Measurements from ENCODE around the gene RAPGEF4. TPM values are rescaled to one million over a fixed set of nuclear protein-coding genes. Genes with fewer than 3 reads are reported as not detected.

The RAPGEF4 gene
- total and polyA plus RNA-seq, 4 donors = 6.4 to 33.5 (median 8.6) TPM

DNA sequence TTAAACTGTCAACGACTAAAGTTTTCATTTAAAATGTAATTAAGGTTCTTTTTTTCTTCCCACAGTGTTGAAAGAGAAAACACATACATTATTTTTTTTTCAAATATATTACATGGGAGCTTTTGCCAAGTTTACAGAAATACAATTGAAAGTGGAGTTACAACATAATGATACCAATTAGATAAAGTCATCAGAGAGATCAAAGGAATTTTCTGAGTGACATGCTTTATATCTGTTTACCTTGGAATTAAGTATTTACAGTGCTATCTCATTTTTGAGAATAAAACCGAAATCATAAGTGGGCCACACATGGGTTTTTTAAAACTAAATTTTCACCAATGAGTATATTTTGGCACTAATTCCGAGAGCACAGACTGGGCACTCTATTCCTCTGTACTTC is 165.2 kb downstream of the RAPGEF4 start:
- Histone ChIP-seq H3K36me3 (ENCODE audit: control insufficient read depth in 4 of 4, insufficient read depth in 4 of 4, low read length in 4 of 4) (no peaks in the 10 kb centered on the region), H3K27ac (ENCODE audit: low read depth in 1 of 2, low read length in 1 of 2) (no peak overlapping the region), H3K9me3 (ENCODE audit: control insufficient read depth in 4 of 4, insufficient read depth in 3 of 4, low read length in 3 of 4) (no peaks in the 10 kb centered on the region), H3K4me1 (ENCODE audit: control insufficient read depth in 5 of 5, insufficient read depth in 5 of 5, low read length in 5 of 5) (peaks cover 0 to 8% (median 0%) of the 10 kb centered on the region in 5 donors), H3K4me3 (no peak overlapping the region), H3K9ac (ENCODE audit: insufficient read depth in 1 of 2, low read length in 2 of 2) (no peak overlapping the region), H3K27me3 (ENCODE audit: control insufficient read depth in 3 of 3, insufficient read depth in 3 of 3, low read length in 2 of 3) (peaks cover 0 to 17% (median 0%) of the 10 kb centered on the region in 3 donors)
- no peak for ATAC-seq (ENCODE audit: insufficient read depth, low FRiP score)
- 62 to 86% methylated on average over 3 of the region's 3 CpGs for WGBS, 2 donors
- no peak for TF ChIP-seq CTCF (IDR thresholded peaks at IDR 0.05; ENCODE audit: control extremely low read depth, extremely low read depth)
- DNase-seq = no peak

GRCh38 chr2:172901913-172902312 is 166.3 kb downstream of the RAPGEF4 start:
- H3K27ac ChIP-seq (ENCODE audit: low read depth in 1 of 2, low read length in 1 of 2) = no peak overlapping the region
- TF ChIP-seq CTCF (IDR thresholded peaks at IDR 0.05; ENCODE audit: control extremely low read depth, extremely low read depth) = no peak
- peaks cover 0 to 14% (median 0%) of the 10 kb centered on the region in 3 donors for H3K27me3 ChIP-seq (ENCODE audit: control insufficient read depth in 3 of 3, insufficient read depth in 3 of 3, low read length in 2 of 3)
- no peak overlapping the region for H3K9ac ChIP-seq (ENCODE audit: insufficient read depth in 1 of 2, low read length in 2 of 2)
- H3K4me1 ChIP-seq (ENCODE audit: control insufficient read depth in 5 of 5, insufficient read depth in 5 of 5, low read length in 5 of 5) = peaks cover 0 to 13% (median 0%) of the 10 kb centered on the region in 5 donors
- no peaks in the 10 kb centered on the region for H3K36me3 ChIP-seq (ENCODE audit: control insufficient read depth in 4 of 4, insufficient read depth in 4 of 4, low read length in 4 of 4)
- peak in 1 of 3 donors; percentile 20 for DNase-seq
- no peaks in the 10 kb centered on the region for H3K9me3 ChIP-seq (ENCODE audit: control insufficient read depth in 4 of 4, insufficient read depth in 3 of 4, low read length in 3 of 4)
- no peak for ATAC-seq (ENCODE audit: insufficient read depth, low FRiP score)
- H3K4me3 ChIP-seq = no peak overlapping the region
- 77 to 88% methylated on average over 4 of the region's 4 CpGs for WGBS, 2 donors

DNA sequence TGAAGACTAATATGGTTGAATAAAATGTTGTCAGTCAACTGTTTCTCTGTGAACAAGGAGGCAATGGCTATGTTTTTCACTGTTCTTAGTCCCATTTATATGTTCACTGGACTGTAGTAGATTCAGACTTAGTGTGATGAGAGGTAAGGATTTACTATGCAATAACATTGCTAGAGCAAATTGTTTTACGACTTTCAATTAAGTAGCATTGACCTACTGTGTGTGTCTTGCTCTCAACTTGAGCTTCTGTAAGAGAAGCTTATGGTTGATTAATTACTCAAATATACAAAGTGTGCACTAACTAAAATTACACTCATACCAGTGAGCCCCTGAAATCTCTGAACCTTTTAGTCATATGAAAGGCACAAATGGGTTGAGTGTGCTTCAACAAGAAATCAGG is 168.6 kb downstream of the RAPGEF4 start:
- WGBS, 2 donors = 93 to 97% methylated on average over 1 of the region's 1 CpG
- peaks cover 0 to 13% (median 0%) of the 10 kb centered on the region in 3 donors for H3K27me3 ChIP-seq (ENCODE audit: control insufficient read depth in 3 of 3, insufficient read depth in 3 of 3, low read length in 2 of 3)
- H3K36me3 ChIP-seq (ENCODE audit: control insufficient read depth in 4 of 4, insufficient read depth in 4 of 4, low read length in 4 of 4) = no peaks in the 10 kb centered on the region
- H3K4me3 ChIP-seq = no peak overlapping the region
- peaks cover 0 to 18% (median 0%) of the 10 kb centered on the region in 5 donors for H3K4me1 ChIP-seq (ENCODE audit: control insufficient read depth in 5 of 5, insufficient read depth in 5 of 5, low read length in 5 of 5)
- no peak overlapping the region for H3K9ac ChIP-seq (ENCODE audit: insufficient read depth in 1 of 2, low read length in 2 of 2)
- H3K9me3 ChIP-seq (ENCODE audit: control insufficient read depth in 4 of 4, insufficient read depth in 3 of 4, low read length in 3 of 4) = no peaks in the 10 kb centered on the region
- ATAC-seq (ENCODE audit: insufficient read depth, low FRiP score) = no peak
- no peak for TF ChIP-seq CTCF (IDR thresholded peaks at IDR 0.05; ENCODE audit: control extremely low read depth, extremely low read depth)
- DNase-seq = no peak
- no peak overlapping the region for H3K27ac ChIP-seq (ENCODE audit: low read depth in 1 of 2, low read length in 1 of 2)
